GM19468 (cell line): ENCODE data around the gene KRT14.
"Not testable (repeated sequence)": the region's sequence is repeated elsewhere in the genome, so short reads cannot be mapped to it uniquely, and the experiment has no call there.

Source experiments
- ATAC-seq: cut with Tn5 transposase; IDR thresholded peaks from one replicate; pipeline ENCODE4 v1.9.1; 2021; ENCODE audit warnings: mild to moderate bottlenecking, moderate library complexity, moderate number of reproducible peaks; ENCODE audit not compliant: unreplicated experiment; ENCODE audit errors: extremely low read depth

Gene KRT14

DNA sequence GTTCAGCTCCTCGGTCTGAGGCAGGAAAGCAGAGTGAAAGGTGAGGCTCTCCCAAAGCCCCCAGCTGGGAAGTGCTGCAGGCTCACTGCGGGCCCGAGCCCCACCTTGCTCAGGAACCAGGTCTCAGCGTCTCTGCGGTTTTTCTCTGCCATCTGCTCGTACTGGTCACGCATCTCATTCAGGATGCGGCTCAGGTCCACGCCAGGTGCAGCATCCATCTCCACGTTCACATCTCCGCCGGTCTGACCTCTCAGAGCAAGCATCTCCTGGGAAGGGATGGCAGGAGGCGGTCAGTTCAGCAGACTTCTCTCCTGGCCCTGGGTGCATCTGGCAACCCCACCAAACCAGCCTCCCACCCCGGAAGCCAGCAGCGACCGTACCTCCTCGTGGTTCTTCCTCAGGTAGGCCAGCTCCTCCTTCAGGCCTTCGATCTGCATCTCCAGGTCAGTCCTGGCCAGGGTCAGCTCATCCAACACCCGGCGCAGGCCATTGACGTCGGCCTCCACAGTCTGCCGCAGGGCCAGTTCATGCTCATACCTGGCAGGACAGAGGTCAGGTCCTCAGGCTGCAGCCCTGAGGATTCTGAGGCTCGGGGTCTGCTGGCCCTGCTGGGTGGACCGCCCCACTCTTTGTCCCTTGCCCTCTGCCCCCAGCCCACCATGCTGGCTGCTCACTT lies 24.4 kb upstream of the KRT14 start:
- ATAC-seq = no peak

DNA sequence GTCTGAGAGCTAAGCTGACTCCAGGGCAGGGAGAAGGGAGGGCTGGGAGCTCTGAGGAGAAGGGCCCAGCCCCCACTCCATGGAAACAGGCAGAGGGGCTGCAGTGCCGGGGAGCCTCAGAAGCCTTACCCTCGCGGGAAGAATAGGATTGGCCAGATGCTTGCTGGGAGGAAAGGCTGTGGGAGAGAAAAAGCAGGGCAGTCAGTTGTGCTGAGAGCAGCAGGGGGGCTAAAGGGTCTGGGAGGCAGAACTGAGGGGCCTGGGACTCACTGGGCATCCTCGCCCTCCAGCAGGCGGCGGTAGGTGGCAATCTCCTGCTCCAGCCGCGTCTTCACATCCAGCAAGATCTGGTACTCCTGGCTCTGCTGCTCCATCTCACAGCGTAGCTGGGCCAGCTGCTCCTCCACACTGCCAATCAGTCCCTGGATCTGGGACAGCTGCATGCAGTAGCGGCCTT lies 23.4 kb upstream of the KRT14 start:
- ATAC-seq = not testable (repeated sequence)

DNA sequence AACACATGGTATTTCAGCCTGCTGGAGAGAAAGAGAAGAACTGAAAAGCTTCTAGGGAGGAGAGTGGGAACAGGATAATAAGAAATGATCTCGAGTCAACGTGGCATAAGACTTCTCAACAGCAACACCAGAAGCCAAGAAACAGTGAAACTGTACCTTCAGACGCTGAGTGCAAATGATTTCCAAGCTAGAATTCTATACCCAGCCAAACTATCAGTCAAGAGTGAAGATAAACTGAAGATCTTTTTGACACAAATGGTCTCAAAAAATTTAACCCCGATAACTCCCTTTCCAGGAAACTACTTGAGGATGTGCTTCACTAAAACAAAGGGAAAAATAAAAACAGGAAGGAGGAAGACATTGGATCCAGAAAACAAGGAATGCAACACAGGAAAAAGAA lies 20.2 kb upstream of the KRT14 start:
- not testable (repeated sequence) for ATAC-seq

DNA sequence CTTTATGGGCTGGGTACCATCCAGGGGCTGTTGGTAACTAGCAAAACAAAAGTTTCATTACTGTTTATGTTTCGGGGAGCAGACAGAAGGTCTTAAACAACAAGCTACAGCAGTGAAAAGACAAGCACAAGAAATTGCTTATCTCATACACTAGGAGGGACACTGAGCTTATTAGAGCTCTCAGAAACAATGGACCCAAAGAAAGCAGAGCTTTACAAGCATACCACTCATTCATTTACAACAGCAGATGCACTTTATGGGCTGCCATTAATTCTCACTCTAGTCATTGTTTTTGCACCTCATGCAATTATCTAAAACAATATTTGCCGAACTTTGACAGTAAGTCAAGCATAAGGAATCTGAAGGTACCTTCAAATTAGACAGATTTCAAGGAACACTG lies 15.8 kb upstream of the KRT14 start:
- no peak for ATAC-seq

DNA sequence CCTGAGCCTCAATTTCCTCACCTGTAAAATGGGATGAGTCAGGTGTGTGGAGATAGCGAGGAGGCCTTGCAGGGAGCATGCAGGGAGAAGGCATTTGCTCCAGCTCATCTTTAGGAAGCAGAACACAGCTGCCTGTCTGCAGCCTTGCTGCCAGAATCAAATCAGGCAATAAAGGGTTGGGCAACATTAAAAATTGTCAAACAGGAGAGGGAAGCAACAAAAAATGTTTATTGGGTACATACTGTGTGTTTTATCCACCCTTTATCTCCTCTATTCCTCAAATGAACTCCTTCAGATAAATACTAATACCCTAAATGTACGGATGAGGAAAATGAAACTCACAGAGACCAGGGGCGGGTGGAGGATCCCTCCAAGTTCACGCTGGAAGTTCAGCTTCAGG lies 13.6 kb upstream of the KRT14 start:
- no peak for ATAC-seq

DNA sequence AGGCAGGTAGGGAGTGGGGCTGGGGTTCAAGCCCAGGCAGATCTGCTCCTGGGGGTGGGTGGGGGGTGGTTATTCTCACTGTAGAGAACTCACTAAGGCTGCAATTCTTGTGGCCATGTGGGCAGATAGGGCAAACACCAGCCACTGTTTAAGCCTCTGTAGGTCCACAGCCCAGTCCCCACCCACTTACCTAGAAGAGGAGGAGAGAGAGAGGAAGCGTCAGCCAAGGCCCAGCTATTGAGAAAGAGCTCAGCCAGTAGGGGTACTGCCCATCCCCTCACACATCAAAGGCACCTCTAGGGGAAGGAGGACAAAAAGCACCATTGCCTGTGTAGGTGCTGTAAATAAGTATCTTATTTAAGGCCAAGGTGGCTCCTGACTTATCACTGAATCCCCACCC lies 13.0 kb upstream of the KRT14 start:
- ATAC-seq = no peak

DNA sequence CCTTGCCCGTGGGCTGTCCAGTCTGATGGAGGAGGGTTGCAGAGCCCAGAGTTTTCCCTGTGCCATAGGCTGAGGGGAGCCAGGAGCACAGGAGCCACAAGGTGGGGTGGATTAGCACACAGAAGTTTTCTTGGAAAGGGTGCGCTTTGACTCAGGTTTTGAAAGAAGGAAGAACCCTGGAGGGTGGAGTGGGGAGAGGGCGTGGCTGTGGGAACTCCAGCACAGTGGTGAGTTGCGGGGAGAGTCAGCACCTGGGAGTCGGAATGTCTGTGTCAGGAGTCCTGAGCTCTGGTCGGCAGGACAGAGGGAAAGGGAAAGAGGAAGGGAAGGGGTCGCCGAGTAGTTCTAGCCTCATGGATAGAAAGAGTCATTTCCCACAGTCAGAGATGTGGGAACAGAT lies 8.9 kb upstream of the KRT14 start:
- no peak for ATAC-seq

DNA sequence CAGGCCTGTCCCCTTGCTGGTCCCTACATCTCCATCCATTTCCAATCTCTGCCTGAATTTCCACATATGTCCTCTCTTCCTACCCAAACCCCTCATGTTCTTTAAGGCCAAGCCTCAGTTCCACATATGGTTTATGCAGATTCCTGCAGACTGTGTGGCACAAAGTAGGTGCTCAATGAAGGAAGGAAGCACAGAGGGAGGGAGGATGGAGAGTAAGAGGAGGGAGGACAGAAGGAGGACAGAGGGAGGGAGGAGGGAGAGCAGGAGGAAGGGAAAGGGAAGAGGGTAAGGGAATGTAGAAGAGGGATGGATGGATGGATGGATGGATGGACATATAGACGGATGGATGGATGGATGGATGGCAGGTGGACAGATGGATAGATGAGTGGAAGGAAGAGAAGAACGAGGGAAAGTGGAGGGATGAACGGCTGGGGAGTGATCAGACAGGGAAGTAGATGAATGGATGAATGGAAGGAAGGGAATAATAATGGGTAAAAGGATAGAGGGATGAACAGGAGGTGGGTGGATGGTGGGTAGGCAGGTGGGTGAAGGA lies 7.7 kb upstream of the KRT14 start:
- ATAC-seq = no peak

DNA sequence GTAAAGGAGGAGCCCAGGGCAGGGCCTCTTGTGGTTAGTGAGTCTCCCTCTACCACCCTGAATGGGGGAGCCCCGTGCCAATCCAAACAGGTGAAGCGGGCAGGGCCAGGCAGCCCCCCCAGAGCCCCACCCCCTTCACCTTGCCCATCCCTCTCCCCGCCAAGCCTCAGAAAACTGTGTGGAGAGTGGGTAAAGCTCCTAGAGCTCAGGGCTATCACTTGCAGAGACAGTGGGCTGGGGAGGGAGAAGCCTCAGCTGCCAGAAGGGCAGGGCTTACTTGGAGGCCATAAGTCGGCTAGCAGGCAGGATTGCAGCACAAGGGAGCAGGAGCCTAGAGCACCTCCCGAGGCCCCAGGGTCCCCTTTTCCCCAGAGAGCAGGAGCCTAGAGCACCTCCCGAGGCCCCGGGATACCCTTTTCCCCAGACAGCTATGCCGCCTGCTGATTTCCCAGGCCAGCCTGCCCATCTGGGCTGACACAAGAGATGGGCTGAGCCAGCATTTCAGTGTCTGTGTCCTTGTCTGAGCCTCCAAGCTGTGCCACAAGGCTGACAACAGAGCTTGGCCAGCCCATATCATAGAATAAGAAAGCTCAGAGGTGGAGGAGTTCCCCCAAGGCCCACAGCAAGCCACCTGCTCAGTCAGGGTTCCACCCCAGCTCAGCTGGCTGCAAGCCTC lies 6.7 kb upstream of the KRT14 start:
- no peak for ATAC-seq

DNA sequence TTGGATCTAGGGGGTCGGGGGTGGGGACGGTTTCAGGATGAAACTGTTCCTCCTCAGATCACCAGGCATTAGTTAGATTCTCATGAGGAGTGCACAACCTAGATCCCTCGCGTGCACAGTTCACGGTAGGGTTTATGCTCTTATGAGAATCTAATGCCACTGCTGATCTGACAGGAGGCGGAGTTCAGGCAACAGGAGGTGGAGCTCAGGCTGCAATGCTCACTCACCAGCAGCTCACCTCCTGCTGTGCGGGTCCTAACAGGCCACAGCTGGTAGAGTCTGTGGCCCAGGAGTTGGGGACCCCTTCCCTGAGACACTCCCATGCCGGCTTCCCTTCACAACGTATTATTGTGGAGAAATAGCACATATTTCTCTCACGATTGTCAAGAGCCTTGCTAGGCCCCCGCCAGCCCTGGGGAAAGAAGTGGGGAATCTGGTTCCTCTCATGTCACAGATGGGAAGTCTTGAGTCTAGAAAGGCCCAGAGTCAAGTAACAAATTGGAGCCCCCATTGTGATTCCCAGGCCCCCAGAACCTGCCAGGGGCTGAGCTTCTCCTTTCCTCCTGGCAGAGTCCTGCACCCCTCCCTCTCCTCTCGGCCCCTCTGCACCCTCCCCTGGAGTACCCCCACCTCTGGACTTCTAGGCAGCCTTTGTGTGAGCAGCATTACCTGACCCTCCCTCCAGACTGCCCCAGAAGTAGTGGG lies 6.1 kb upstream of the KRT14 start:
- no peak for ATAC-seq

DNA sequence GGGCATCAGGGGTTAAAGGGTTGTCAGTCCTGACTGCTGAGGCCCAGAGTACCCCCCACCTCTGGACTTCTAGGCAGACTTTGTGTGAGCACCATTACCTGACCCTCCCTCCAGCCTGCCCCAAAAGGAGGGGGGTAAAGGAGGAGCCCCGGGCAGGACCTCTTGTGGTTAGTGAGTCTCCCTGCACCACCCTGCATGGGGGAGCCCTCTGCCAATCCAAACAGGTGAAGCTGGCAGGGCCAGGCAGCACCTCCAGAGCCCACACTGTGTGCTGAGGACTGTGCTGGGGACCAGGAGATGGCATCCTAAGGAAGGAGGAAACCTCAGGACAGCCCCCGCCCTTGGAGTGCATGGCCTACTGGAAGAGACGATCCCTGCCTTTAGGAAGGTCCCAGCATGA lies 2.6 kb upstream of the KRT14 start:
- ATAC-seq = no peak

DNA sequence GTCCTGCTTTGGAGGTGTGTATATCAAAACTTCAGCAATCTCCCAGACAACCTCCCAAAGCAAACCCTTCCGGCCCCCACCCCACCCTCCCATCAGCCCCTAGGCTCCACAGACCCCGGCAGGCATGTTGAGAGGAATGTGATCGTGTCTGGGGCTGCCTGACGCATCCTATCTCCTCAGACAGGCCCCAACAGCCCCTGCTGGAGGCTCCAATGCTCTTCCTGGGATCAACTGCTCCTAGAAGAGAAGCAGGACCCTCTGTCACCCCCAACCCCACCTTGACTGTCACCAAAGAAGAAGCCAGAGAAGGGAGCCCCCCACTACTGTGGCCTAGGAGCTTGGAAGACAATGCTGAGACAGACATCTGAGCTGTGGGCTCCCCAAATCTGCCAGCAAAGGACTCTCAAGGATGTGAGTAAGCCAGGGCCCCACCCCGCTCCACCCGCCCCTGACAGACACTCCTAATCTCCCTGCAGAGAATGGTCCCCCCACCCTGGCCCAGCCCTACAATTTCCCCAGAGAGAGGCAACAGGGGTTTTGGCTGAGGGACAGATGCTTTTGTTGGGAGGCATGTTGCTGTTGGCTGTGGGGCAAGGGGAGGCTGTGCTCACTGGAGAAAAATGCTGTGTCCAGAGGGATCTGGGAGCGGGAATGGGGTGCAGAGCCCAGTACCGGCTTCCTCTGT lies 1.6 kb upstream of the KRT14 start:
- no peak for ATAC-seq

DNA sequence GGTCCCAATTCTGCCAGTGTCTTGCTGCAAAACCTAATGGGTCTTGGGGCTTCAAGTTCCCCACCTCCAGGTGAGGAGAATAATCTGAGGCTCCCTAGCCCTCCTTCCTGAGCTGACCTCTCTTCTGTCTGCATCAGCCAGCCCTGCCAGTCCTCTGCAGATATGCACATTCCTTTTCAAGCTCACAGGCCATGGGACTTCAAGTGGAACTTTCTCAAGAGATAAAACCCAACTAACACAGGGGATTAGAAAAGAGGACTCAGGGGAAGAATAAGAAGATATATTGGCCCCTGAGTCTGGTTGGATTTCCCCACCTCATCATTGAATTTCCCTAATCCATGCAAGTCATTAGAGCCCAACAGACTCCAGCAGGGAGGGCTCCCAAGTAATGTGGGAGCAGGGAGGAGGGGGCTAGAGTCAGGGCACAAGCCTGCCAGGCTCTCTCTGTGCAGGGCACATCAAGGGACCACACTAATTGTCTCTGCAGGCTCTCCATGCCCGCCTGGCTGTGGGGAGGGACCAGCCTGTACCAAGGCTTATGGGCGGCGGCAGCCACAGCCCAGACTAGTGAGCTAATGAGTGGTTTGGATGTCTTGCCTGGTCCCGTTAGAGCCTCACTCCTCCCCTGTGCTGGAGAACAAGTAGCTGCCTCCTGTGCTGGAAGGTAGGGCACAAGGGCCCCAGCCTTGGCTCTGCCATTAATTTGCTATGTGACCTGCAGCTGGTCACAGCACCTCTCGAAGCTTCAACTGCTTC lies 1.2 kb downstream of the KRT14 start:
- no peak for ATAC-seq

DNA sequence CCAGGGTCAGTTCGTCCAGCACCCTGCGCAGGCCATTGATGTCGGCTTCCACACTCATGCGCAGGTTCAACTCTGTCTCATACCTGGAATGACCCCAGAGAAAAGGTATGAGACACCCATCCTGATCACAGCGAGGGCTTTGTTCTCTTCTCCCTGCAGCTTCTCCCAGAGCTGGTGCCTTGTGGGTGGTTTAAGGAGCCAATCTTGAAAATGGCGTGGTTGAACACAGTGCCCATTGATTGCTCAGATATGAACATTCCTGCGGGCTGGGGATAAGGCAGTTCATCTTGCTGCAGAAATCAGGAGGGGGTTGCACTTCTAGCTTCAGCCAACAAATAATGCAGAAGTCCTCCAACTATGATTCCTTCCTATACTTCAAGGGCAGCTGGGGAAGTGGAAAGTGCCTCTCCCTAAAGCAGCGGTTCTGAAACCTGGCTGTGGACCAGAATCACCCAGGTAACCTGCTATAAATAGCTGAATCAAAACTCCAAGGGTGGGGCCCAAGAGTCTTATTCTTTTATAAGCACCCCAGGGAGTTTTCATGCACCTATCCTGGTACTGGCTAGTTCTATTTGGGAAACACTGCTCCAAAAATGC lies 2.3 kb downstream of the KRT14 start:
- ATAC-seq = not testable (repeated sequence)

DNA sequence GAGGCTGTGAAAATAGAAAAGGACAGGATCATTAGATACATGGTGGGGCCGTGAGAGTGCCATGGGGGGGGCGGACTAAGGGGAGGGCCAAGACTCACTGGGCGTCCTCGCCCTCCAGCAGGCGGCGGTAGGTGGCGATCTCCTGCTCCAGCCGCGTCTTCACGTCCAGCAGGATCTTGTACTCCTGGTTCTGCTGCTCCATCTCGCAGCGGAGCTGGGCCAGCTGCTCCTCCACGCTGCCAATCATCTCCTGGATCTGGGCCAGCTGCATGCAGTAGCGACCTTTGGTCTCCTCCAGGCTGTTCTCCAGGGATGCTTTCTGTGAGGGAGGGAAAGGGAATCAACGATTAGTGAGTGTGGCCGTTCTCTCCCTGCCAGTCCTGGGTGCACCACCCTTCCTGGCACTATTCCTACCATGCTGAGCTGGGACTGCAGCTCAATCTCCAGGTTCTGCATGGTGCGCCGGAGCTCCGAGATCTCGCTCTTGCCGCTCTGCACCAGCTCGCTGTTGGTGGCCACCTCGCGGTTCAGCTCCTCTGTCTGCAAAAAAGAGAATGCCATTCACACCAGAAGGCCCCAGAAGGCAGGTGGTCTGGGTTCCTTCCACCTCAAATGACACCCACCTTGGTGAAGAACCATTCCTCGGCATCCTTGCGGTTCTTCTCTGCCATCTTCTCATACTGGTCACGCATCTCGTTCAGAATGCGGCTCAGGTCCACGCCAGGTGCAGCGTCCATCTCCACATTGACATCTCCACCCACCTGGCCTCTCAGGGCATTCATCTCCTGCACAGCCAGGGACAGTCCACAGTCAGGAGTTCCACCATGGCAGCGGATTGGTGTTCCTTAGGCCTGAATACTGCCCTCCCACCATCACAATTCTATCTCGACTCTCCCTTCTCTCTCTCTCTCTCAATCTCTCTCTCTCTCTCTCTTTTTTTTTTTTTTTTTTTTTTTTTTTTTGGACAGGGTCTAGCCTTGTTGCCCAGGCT lies 3.3 kb downstream of the KRT14 start:
- ATAC-seq = no peak

DNA sequence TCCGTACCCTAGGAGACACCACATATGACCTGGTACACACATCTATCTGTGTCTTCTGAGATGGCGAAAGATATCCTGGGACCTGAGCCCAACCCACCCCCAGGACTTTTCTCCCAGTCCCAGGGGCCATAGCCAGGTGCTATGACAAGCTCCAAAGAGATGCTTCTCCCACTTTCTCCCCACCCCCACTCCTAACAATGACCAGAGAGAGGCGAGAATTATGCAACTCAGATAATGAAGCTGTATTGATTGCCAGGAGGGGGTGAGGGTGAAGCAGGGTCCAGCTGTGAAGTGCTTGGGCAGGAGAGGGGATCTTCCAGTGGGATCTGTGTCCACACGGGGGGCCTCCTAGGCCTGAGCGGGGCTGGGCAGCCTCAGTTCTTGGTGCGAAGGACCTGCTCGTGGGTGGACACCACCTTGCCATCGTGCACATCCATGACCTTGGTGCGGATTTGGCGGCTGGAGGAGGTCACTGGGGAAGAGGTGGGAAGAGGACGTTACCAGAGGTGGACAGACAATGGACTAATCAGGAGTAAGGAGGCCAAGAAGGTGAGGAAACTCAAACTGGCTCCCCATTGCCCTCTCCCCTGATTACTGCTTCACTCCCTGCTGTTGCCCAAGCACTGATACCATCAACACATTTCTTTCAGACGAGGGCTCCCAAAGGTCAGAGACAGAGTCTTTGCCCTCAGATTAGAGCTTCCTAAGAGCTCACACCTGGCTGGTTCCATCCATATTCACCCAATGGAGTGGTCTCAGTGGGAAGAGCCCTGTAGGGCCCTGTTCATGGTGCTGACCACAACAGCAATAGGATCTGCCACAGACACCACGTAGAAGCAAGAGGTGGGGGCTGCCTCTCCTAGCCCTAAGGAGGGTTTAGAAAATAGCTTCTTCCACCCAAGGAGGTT lies 4.4 kb downstream of the KRT14 start:
- not testable (repeated sequence) for ATAC-seq

DNA sequence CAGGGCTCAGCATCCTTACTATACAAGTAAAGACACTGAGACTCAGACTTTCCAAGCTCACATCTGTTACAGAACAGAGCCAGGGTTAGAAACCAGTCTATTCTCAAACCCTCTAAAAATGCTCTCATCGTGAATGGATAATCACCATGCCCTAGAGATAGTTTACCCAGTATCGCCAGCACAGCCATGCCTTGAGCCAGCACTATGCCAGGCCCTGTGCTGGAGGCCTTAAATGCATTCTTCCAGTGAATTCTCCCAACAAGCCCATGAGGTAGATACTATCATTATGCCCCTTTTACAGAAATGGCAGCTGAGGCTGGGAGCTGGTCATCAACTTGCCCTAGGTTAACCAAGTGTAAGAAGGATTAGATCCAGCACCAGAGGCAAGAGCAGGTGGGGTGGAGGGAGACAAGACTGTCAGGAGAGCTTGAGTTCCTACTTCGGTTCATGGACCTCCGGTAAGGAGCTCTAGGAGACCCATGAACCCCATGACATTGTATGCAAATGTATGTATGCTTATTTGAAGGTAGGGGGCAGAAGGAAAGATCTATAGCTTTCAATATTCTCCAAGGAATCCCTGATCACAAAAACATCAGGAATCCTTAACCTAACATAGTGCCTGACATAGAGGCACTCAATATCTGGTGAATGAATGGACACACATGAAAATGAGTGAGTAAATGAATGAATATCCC lies 5.2 kb downstream of the KRT14 start:
- no peak for ATAC-seq
